Left renal pelvis (tissue), 4 donors: Measurements from ENCODE around the gene KCNJ4. TPM values are rescaled to one million over a fixed set of nuclear protein-coding genes. Genes with fewer than 3 reads are reported as not detected.
"Not testable (repeated sequence)": the region's sequence is repeated elsewhere in the genome, so short reads cannot be mapped to it uniquely, and the experiment has no call there.

ENCODE experiments used
- DNase-seq, 4 donors: peaks; one replicate each; pipeline ENCODE4 v3.0.0-alpha.2; 2013; ENCODE audit warnings: low read depth in 4 of 4, low spot score in 3 of 4
- polyA plus RNA-seq, 4 donors: library from polyadenylated mRNA; unstranded; fragments of 120-200 nt; gene quantifications; one replicate each; pipeline ENCODE4 v1.2.1, GENCODE V29; 2013; ENCODE audit not compliant: insufficient read length in 4 of 4

Gene KCNJ4
- polyA plus RNA-seq, 4 donors: 0.23 to 1.5 (median 0.33) TPM

DNA sequence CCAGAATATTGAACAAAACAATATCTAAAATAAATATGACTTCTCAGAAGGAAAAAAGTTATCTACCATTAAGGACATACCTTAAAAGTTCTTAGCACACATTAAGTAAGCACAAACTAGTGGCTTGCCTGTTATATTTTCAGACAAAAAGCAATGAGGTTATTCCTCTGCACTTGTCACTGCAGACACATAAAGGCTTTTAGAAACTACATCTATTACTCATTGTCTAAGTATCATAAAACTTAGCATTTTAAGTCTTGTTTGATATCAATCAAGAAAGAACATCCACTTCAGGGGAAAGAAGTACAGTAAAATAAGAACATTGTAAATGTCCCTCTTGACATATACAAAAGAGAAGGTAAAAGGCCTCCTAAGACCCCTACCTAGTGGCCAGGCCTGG lies 59.1 kb downstream of the KCNJ4 start:
- DNase-seq: not testable (repeated sequence)

DNA sequence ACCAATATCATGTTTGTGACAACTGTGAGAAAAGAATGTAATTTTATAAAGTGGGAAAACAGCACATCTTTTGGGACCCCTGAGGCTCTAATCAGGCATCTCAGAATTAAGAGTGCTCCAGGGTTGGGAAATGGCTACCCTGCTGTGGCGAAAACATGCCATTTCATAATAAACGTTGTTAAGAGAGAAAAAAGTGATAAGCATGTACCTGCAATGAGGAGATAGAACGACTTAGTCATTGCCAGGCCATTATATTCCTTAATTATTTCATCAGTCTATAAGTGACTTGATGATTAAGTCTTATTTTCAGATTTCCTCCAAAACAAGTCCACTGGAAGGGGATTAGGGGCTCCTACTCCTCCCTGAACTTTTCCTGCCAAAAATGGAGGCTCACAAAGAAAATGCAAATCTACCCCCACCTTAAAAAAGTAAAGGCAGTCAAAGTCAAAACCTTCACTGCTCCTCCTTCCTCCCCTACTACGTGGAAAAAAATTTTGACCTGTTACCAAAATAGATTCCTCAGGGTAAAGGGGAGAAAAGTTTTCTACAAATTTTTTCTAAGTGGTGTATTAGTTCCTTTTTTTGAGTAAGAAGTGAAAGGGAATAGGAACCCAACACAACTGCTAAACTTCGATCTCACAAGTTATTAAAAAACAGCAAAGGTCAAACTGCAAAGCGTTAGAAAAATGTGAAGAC lies 59.9 kb downstream of the KCNJ4 start:
- not testable (repeated sequence) for DNase-seq

DNA sequence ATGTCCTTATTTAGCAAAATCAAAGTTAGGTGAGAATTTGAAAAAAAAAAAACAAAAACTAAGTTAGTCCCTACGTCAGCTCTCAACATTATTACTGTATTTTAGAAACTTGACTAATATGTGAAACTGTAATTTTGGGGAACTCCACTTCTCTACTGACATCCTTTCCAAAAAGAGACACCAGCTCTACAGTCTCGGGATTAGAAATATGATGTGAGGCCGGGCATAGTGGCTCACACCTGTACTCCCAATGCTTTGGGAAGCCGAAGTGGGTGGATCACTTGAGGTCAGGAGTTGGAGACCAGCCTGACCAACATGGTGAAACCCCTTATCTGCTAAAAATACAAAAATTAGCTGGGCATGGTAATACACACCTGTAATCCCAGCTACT lies 65.6 kb downstream of the KCNJ4 start:
- not testable (repeated sequence) for DNase-seq

DNA sequence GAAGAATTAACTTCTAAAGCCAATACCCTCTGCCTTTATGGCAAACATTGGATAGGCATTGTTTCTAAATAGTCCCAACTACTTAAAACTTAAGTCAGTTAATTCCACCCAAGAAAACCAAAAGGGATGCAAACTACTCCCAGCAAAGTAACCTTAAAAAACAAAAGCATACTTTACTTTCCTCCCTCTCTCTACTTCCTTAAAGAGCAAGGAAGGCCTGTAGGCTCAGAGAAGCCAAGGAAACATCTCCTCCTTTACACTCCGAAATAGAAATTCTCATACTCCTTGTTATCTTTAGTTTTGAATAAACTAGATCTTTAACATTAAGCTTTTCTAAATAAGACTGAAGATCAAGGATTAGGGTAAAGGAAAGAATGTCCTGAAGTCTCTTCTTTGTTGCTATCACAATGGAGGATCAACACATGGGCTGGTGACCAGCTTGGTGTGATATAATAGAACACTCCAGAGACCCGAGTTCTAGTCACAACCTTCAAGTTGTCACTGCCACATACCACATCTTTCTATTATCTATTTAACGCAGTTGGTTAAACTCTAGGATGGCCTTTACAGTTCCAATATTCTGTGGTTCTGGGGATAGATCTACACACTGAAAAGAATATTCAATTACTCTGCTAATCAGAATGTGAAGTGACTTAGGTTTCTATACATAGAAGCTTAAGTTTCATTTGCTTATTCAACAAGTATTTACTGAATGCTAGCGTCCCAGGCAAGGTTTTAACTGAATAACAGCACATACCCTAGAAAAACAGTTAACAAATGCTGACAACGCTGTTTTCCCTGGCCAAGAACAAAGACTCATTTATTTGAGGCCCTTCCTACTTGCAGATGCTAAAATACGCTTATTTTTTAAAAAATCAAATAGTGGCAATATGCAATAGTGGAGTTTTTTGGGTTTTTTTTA lies 66.2 kb downstream of the KCNJ4 start:
- DNase-seq: not testable (repeated sequence)

DNA sequence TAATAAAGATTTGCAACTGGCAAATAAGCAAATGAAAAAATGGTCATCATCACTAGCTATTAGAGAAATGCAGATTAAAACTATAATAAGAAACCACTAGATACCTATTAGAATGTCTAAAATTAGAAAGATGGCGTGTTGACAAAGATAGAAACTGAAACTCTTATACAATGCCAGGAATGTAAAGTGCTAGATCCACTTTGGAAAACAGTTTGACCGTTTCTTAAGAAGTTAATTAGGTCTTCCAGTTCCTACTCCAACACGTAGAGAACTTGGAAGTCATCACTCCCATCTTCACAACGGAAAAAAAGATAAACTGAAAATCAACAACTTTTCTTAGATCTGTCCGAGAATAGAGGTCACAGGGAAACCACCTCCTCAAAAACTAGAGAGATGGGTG lies 68.1 kb downstream of the KCNJ4 start:
- not testable (repeated sequence) for DNase-seq

DNA sequence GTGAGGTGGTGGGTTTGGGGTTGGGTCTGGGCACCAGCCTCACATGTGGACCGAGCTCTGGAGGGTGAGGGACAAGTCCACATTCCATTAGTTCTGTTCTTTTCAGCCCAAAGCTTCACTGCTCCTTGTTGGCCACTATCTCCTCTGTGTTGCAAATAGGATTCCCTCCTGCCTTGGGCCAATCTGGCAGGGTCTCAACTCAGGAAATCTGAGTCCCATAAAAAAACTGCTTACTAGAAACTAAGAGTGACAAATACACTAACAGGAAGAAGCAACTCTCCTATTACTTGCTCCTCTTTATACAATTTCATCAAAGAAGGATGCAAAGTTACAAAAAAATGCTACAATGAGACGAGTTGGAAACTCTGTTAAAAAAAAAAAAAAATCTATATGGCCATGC lies 71.6 kb downstream of the KCNJ4 start:
- no peak for DNase-seq

DNA sequence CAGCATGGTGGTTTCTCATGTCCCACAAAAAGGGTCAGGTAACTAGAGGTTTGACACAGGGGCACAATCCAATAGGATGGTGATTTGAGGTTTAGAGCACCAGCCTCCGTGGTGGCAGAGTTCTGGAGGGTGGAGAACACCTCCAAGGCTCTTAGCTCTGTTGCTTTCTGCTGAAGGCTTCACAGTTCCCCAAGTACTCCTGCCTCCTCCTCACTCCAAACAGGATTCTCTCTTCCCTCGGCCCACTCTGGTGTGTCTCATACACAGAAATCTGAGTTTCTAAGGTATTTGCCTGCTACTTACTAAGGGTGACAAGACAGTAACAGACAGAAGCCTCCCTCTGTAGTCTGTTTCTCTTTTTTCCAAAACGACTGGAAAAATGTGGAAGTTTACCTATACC lies 73.6 kb downstream of the KCNJ4 start:
- DNase-seq: not testable (repeated sequence)

Other genes with a start within 250 kb of the KCNJ4 start
- gene TMEM184B, start 182.2 kb downstream of the KCNJ4 start, polyA plus RNA-seq: 10 to 100 TPM; 35.8 to 43.1 (median 42.5) TPM
- gene CSNK1E, start 137.8 kb downstream of the KCNJ4 start, polyA plus RNA-seq: 100 to 1,000 TPM; 111 to 194 (median 133) TPM
- 10 to 100 TPM; 10.3 to 67.7 (median 15.9) TPM for gene KDELR3, start 12.9 kb upstream of the KCNJ4 start, polyA plus RNA-seq
- 1,000 to 10,000 TPM in 1 of 4 donors, 100 to 1,000 TPM in 3; 639 to 1,046 (median 846) TPM for gene DDX17, start 51.1 kb upstream of the KCNJ4 start, polyA plus RNA-seq
- 1 to 10 TPM; 4.2 to 5.7 (median 4.6) TPM for gene DMC1, start 115.0 kb upstream of the KCNJ4 start, polyA plus RNA-seq
- gene FAM227A, start 201.2 kb upstream of the KCNJ4 start, polyA plus RNA-seq: 10 to 100 TPM in 1 of 4 donors, 1 to 10 TPM in 3; 2.2 to 10.7 (median 5.3) TPM
- gene CBY1, start 201.4 kb upstream of the KCNJ4 start, polyA plus RNA-seq: 10 to 100 TPM; 52.0 to 64.3 (median 61.7) TPM
- 100 to 1,000 TPM in 2 of 4 donors, 10 to 100 TPM in 2; 64.1 to 107 (median 92.5) TPM for gene TOMM22, start 226.8 kb upstream of the KCNJ4 start, polyA plus RNA-seq
- 10 to 100 TPM; 37.1 to 54.1 (median 39.0) TPM for gene JOSD1, start 245.7 kb upstream of the KCNJ4 start, polyA plus RNA-seq